HG02610 (cell line): ENCODE data around the gene AJAP1.

Experiments used
- ATAC-seq: cut with Tn5 transposase; IDR thresholded peaks from one replicate; pipeline ENCODE4 v1.9.1; 2021; ENCODE audit warnings: mild to moderate bottlenecking, moderate library complexity; ENCODE audit not compliant: unreplicated experiment

Gene AJAP1

DNA sequence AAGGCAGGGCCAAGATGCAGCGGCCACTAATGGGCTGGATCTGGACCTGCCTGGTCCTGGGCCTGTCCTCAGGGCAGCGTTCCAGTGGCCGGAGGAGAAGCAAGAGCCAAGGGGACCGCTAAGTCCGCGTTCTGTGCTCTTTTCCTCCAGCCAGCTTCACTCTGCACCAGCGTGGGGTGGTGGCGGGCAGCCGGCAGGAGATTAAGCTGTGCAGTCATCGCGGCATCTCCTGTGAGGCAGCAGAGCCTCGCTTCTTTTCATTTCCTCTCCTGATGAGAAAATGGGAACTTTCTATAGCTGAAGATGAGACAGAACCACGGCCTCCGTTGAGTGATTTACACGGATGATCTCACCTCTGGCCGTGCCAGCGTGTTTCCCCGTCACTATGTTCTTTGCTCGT is 43.4 kb downstream of the AJAP1 start:
- ATAC-seq = no peak

DNA sequence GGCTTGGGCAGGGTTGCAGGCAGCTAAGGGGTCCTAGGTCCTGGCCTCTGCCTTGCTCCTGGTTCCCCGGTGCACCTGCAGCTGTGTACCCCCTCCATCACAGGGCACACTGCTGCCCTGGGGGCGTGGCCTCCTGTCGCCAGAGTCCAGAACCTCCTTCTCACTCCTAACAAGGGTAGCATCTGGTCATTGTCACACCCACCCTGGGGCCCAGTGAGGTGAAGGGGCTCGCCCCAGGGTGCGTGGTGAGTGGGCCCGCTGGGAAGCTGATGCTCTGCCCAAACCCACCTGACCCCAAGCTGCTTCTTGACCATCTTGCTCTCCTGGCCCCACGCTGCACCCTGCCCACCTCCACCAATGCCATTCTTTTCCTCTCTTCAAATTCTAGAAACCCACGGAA is 44.5 kb downstream of the AJAP1 start:
- ATAC-seq = no peak

DNA sequence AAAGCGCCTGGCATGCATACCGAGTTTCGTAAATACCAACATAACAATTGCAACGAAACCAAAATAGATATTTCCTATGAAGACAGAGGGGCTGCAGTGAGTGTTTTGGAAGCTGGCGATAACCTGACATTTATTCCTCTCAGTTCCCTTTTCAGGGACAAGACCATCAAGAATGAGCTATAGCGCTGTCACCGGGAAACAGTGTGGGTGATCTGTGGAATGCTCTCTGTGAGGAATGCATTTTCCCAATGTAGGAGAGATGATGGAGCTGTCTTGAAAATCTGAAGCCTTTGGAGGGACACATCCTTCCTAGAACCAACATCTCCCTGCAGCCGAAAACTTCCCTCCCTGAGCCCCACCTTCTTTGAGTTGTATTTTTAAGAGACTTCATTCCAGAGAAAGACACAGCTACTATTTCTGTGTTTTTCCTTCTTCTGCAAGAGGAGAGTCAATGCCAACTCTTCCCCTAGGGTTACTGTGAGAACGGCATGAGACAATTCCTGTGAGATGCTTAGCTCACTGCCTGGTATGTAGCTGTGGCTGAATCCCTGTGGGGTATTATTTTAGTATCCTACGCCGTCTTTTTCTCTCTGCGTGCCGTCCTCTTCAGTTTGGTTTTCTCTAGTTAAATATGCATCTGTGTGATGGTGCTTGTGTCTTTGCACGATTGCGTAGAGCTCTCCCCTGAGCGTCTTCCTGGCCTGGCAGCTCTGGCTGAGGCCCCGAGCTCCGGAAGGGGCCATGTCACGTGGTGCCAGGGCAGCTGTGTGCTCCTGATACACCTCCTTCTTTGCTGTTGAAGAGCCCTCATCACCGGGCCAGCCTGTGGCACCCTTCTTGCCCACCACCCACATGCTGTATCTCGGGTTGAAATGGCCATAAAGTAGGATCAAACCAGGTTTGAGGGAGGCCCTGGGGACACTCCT is 45.2 kb downstream of the AJAP1 start:
- ATAC-seq = no peak

DNA sequence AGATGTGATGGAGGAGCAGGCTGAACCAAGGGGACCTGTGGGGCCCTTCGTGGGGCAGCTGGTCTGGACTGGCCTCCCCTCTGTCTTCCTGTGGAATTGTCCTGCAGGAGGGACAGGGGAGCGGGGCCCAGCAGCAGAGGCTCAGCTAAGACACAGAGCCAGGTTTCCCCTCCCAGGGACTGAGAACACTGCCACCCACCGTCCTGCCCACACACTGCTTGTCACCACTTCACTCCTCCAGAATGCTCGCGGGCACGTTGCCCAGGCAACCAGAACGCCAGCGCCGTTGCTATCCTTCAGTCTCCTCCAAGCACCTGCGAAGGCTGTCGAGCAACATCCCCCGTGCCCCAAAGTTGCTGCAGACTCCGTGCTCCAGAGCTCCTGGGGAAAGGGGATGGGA is 46.4 kb downstream of the AJAP1 start:
- ATAC-seq = no peak

DNA sequence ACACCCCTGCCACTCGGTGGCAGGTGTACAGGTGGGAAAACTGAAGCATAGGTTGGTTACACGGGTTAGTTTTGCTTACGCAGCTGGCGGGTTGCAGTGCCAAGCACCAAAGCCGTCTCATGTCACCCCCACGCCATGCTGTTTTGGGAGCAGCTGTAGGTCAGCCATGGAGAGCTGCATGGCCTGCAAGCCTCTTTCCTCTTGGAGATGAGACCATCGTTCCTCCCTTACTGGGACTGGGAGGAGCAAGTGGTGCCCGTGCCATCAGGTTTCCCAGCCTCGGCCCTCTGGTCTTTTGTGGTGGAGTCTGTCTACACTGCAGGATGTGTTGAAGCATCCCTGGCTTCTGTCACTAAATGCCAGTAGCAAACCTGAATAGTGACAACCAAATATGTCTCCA is 46.9 kb downstream of the AJAP1 start:
- no peak for ATAC-seq

DNA sequence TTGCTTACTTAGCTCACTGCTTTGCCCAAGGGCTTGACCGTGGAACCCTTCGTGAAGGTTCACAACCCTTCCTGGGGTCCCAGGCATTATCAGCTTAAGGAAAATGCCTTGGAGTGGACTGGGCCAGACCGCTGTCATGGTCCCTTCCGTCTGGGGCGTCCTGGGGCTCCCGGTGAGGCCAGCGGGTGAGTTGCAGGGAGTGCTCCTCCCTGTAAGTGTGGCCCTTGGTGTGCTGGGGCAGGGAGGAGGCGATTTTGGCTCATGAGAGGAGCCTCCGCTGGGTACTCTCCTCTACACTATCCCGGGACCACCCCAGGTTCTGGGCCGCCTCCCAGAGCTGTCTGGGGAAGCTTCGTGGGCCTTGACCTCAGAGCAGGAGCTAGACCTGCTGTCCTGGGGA is 48.1 kb downstream of the AJAP1 start:
- ATAC-seq = no peak

DNA sequence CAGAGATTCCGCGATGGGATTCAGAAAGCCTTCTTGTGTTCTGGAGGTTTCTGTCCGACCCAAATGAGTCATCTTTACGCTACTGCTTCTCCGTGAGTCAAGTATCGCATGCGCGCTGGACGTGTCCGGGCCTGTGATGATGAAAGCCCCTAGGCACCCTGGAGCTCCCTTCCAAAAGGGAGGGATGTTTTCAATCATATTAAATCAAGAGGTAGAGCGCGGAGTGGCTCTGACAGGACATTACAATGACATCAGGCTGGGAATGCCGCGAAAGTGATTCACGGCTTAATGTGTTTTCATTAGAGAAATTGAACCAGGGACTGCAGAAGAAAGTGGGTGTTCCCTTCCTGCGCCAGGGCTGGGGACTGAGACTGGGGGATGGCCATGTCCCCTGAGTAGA is 48.5 kb downstream of the AJAP1 start:
- no peak for ATAC-seq

DNA sequence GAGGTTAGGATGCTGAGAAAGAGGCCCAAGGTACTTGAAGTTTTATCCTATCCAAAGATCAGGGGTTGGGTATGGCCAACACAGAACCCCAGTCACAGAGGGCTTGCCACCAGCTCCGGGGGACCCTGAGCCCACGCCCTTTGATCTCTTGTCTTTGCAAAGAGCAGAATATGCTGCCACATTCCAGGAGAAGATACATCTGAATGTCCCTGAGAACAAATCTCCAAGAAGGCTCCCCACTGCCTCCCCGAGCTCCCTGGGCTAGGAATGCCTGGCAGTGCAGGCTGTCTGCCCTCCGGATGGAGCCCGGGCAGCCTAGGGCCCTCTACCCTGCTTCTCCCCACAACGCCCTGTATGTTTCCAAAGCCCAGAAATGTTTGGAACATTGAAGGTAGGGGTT is 49.2 kb downstream of the AJAP1 start:
- no peak for ATAC-seq

DNA sequence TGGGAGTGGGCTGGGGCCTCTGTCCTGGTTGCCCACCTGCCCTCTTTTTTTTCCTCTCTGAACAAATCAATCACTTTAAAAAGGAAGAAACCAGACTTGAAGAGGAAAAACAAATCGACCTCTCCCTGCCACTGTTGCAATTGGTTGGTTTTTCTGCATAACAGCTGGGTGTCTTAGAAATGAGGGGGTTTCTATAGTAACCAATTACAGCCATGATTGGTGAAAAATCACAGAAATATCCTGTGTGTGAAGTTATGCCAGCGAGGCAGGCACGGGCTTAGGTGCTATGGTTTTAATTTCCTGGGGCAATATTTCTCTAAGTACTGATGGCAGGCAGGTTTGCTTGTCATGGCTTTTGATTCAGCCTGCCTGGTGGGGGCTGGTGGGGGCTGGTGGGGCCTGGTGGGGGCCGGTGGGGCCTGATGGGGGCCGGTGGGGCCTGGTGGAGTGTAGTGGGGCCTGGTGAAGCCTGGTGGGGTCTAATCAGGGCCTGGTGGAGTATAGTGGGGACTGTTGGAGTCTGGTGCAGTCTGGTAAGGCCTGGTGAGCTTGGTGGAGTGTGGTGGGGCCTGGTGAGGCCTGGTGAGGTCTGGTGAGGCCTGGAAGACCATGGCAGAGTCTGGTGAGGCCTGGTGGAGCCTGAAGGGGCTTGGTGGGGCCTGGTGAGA is 54.6 kb downstream of the AJAP1 start:
- no peak for ATAC-seq

DNA sequence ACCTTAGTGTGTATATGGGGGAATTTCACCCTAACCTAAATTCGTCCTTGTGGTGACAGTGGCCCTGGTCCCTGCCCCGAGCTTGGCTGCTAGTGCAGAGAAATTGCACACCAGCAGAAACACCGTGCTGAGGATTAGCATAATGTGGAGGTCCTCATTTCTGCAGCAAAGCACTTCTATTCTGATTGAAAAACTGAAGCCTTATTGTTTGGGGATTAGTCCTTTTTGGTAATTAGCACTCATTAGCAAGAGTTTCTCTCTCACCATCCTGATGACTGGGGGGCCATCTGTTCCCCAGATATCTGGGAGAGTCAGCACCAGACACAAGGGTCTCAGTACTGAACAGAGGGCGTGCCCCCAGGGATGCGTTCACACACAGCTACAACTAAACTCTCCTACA is 55.2 kb downstream of the AJAP1 start:
- no peak for ATAC-seq

DNA sequence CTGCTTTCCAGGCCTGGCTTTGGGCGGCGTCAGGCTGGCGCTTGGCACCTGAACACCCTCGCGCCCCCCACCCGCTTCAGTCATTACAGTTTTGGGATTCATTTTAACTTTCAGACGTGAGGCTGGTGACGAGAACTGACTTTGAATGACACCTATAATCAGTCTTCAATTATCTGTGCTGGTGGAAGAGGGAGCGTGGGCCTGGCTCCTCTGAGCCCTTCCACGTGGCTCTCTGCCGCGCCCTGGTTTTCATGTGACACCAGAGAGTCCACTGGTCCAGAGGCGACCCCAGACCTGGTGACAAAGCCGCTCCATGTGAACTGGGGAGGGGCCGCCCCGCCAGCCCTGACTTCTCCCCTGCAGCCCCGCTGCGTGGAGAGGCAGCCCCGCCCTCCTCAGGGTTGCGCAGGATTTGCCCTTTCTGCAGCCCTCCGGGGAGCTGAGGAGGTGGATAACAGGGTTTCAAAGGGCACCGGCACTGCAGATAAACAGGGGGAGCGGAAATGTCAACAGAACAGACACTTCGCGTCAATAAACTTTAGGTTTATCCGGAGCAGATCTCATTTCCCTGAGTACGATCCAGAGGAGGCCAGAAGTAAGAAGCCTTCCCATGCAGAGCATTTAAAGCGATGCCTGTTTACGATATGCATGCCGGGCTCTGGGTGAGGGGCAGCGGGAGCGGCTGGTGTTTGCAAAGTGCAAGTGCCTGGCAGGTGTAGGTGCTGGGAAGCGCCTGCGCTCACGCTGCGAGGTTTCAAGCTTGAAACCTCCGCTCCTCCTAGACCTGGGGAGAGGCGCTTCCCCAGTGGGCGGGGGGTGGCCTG is 56.4 kb downstream of the AJAP1 start:
- ATAC-seq = no peak

DNA sequence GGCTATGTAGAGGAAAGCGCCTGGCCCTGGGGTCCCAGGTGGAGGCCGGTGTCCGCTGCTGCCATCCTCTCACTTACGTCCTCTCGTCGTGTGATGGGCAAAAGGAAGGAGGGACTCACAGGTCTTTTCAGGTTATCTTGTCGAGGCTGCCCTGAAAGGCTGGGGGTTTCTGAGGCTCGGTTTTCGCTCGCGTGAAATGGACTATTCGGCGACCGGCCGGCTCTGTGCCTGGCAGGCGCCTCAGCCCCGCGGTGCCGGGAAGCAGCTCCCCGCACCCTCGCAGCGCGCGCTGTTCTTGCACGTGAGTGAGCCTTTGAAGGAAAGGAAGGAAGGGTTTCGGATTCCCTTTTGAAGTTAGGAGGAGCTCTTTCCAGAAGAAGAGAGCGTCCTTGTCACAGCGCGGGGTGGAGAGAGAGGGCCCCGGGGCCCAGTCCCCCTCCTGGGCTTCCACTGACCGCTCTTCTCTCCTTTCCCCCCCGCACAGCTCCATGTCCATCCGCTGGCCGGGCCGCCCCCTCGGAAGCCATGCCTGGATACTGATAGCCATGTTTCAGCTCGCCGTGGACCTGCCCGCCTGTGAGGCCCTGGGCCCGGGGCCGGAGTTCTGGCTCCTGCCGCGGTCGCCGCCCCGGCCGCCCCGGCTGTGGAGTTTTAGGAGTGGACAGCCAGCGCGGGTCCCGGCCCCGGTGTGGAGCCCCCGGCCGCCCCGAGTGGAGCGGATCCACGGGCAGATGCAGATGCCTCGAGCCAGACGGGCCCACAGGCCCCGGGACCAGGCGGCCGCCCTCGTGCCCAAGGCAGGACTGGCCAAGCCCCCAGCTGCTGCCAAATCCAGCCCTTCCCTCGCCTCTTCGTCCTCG is 57.2 kb downstream of the AJAP1 start:
- ATAC-seq = no peak

DNA sequence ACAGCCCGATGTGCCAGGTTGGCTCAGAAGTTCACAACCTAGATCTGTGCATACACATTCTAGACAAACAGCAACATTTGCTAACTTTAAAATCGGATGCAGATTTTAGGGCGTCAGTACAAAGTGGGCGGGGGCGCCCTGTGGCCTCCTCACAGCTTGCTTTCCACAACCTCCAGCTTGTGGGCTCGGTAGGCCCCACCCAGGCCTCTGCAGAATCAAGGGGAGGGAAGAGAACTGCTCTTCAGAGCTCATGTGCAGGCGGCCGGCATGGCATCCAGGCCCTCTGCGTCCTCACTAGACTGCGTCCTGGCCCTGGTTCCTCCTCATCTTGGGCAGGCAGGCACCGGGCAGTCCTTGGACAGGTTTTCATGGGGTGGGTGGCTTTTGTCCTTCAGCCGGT is 59.3 kb downstream of the AJAP1 start:
- no peak for ATAC-seq

DNA sequence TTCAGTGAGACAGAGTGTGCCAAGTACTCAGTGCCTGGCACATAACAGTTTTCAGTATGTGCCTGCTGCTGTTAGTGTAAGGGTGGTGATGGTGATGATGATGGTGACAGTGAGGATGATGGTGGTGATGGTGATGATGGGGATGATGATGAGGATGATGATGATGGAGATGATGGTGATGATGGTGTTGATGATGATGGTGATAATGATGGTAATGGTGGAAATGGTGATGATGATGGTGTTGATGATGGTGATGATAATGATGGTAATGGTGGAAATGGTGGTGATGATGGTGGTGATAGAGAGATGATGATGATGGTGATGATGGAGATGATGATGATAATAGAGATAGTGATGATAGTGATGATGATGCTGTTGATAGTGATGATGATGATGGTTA is 62.0 kb downstream of the AJAP1 start:
- no peak for ATAC-seq

DNA sequence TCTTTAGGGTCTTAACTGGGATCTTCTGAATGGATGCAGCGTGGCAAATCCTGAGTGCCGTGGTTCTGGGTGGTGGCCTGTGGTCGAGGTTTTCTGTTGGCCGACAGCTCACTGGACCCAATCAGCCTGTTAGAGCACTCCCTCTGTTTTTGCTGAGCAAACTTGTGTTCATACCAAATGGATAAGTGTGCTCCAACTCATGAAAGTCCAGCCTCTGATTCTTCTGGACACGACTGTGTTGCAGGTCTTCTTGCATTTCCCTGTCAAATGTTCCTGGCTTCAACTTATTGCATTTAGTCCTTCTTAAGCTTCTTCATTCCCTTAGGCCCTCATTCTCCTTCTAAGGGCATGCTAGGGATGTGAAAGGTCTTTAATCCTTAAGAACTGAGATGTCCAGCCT is 63.7 kb downstream of the AJAP1 start:
- no peak for ATAC-seq

DNA sequence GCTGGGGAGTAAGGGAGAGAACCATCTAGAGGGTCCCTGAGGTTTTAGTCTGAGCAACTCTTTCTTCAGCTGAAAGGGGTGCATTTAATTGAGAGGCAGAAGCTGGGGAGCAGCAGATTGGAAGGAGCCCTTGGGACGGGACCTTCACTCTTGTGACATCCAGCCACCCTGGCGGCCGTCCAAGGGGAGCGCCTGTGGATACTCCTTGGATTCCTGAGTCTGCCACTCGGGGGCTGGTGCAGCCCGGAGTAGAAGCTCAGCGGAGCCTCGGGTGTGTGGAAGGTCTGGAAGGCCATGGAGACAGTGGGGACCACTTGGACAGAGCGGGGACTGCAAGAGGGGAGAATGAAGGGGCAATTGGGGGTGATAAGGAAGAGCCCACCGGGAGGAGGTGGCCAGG is 68.7 kb downstream of the AJAP1 start:
- ATAC-seq = no peak

DNA sequence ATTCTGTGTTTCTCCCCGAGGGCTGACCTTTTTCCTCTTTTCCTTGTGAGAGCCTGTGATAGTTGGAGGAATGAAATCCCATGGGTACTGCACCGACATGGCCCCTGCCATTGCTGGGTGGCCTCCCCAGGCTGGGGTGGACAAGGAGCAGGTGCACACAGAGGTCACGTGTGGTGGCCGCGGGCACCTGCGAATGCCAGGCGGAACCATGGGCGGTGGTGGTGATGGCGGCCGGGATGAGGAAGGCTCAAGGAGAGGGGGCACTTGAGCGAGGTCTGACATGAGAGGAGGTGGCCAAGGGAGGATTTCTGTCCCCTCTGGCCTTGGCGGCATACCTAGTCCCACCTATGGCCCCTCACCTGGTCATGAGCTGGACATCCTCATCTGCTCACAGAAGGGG is 69.6 kb downstream of the AJAP1 start:
- no peak for ATAC-seq

DNA sequence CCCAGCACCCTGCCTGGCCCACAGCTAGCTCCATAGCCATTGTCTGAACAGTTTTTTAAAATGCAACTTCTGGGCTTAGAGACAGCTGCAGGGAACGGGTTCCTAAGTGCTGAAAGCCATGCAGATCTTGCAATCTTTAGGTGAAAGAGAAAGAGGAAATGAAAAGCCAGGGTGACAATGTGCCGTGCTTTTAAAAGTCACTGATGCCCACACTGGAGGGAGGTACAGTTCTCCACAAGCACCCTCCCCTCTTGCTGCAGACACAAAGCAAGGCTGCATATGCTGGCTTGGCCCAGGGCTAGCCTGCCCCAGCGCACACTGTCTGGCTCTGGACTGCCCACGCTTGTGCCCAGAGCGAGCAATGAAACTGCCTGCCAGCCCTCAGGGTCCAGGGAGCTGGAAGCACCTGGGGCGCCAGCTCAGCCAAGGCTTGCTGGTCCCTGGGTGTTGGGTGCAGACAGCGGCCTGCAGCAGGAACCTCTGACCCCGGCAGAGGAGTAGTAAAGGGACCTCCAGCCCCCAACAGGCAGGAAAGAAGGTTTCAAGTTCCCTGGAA is 70.4 kb downstream of the AJAP1 start:
- no peak for ATAC-seq

DNA sequence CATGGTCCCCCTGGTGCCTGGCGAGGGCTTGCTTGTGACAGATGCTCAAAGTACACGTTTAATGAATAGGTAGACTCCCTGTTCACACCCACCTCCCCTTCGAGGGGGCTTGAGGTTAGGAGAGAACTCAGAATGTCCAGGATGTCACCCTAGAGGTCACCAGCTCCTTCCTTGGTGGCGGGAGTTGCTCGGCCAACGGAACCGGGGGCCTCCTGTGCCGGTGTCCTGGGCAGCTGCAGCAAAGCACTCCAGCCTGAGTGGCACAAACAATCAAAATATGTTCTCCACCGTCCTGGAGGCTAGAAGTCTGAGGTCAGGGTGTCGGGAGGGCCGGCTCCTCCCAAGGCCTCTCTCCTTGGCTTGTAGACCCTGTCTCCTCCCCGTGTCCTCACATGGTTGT is 71.0 kb downstream of the AJAP1 start:
- no peak for ATAC-seq

DNA sequence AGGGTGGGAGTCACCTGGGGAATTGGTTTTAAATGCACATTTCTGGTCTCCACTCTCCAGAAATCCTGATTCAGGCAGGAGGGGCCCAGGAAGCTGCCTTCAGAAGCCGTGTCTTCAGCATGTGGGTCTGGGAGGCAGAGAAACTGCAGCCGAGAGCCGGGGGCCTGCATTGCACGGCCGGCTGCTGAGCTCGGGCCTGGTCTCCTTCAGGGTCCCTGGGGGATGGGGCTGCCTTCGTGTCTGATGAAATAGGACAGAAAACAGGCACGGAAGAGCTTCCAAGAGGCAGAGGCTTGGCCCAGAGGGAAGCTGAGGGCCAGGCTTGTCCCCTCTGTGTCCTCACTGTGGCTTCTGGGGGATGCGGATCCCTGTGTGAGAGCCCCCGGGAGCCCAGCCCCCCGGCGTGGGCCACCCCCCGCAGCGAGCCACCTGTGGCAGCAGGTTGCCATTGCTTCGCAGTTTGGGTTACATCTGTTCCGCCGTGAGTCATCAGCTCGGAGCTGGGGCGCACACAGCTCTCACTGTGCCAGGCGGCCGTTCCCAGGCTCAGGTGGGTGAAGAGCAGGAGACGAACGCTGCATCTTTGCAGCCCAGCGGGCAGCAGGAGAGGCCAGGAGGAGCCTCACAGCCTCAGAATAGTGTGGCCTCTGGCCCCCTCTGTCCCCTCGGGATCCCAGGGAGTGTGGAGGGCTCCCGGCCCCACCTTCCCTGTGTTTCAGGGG is 72.4 kb downstream of the AJAP1 start:
- no peak for ATAC-seq
